Activated CD8-positive, alpha-beta memory T cell treated with anti-CD3 and anti-CD28 coated beads, Interleukin-2, amount 50 U/mL, for 4 hours (primary cell): ENCODE data around the gene CYGB.
A peak's percentile ranks its signal among the peaks of the same experiment; 100 is the strongest.
"Not testable (repeated sequence)": the region's sequence is repeated elsewhere in the genome, so short reads cannot be mapped to it uniquely, and the experiment has no call there.

Experiments used
- DNase-seq: peaks from one replicate; pipeline ENCODE4 v3.0.0-alpha.2; 2020

The CYGB gene

GRCh38 chr17:76566988-76567431 lies 29.5 kb upstream of the CYGB start:
- no peak for DNase-seq

GRCh38 chr17:76566613-76566943 lies 29.1 kb upstream of the CYGB start:
- DNase-seq, result no peak

GRCh38 chr17:76565728-76566612 lies 28.5 kb upstream of the CYGB start:
- no peak for DNase-seq

- peak; percentile 41 for DNase-seq
Observed at GRCh38 chr17:76564991-76565727, 27.6 kb upstream of the CYGB start.

- not testable (repeated sequence) for DNase-seq
Observed at GRCh38 chr17:76563359-76563758, 25.9 kb upstream of the CYGB start.

- no peak for DNase-seq
Observed at GRCh38 chr17:76562734-76563148, 25.2 kb upstream of the CYGB start.

GRCh38 chr17:76561799-76562268 lies 24.3 kb upstream of the CYGB start:
- no peak for DNase-seq

GRCh38 chr17:76561332-76561731 lies 23.8 kb upstream of the CYGB start:
- DNase-seq, result no peak

GRCh38 chr17:76560877-76561221 lies 23.3 kb upstream of the CYGB start:
- no peak for DNase-seq

GRCh38 chr17:76560036-76560876 lies 22.7 kb upstream of the CYGB start:
- DNase-seq, result no peak

GRCh38 chr17:76559460-76559859 lies 22.0 kb upstream of the CYGB start:
- not testable (repeated sequence) for DNase-seq

- DNase-seq, result no peak
Observed at GRCh38 chr17:76558198-76559095, 20.9 kb upstream of the CYGB start.

- peak; percentile 92 for DNase-seq
Observed at GRCh38 chr17:76557368-76558197, 20.1 kb upstream of the CYGB start.

GRCh38 chr17:76556765-76557367 lies 19.4 kb upstream of the CYGB start:
- DNase-seq, result peak; percentile 39

GRCh38 chr17:76554131-76554530 lies 16.6 kb upstream of the CYGB start:
- DNase-seq, result no peak

GRCh38 chr17:76553178-76553908 lies 15.8 kb upstream of the CYGB start:
- DNase-seq, result no peak

GRCh38 chr17:76551685-76552084 lies 14.2 kb upstream of the CYGB start:
- DNase-seq, result no peak

- DNase-seq, result no peak
Observed at GRCh38 chr17:76550712-76551615, 13.5 kb upstream of the CYGB start.

- DNase-seq, result no peak
Observed at GRCh38 chr17:76549539-76549938, 12.0 kb upstream of the CYGB start.
